GM18861 (cell line): ENCODE measurements around the gene EFCAB5.
A peak's percentile ranks its signal among the peaks of the same experiment; 100 is the strongest.
"Not testable (repeated sequence)": the region's sequence is repeated elsewhere in the genome, so short reads cannot be mapped to it uniquely, and the experiment has no call there.

ENCODE experiments used
- ATAC-seq: cut with Tn5 transposase; IDR thresholded peaks from one replicate; pipeline ENCODE4 v1.9.1; 2021; ENCODE audit not compliant: unreplicated experiment

The EFCAB5 gene

GRCh38 chr17:30093463-30094147 lies 152.2 kb downstream of the EFCAB5 start:
- ATAC-seq, result no peak

DNA sequence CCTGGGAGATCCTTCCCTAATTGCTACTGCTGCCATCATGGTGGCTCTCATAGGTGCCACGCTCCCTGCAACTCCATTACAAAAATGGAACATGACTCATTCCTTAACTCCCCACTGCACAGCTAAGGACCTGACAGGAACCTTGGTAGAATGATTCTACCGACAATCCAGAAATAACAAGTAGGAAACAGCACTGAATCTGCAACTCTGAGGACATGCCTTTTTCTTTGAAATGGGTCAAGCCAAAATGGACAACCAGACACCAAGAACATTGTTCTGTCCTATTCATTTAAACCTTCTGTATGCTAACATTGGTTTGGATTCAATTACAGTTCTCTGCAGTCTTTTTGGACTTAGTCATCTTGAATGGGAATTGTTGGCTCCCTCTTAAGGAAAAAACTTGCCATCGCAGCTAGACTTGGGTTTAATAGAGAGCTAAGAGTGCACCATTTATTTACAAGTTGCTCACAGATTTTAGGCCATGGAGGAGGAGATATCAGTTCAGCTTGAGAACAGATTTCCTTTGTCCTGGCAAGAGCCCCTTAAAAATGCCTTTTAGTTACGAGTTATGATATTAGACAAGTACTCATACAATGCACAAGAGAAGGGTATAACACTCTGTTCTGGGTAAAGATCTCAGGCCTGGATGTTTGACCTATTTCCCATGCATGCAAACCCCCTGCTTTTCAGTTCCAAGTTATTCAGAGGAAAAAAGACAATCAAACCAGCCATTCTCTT lies 154.2 kb downstream of the EFCAB5 start:
- no peak for ATAC-seq

- ATAC-seq, result no peak
Observed at GRCh38 chr17:30101686-30102390, 160.4 kb downstream of the EFCAB5 start.

- no peak for ATAC-seq
Observed at GRCh38 chr17:30103921-30104320, 162.5 kb downstream of the EFCAB5 start.

DNA sequence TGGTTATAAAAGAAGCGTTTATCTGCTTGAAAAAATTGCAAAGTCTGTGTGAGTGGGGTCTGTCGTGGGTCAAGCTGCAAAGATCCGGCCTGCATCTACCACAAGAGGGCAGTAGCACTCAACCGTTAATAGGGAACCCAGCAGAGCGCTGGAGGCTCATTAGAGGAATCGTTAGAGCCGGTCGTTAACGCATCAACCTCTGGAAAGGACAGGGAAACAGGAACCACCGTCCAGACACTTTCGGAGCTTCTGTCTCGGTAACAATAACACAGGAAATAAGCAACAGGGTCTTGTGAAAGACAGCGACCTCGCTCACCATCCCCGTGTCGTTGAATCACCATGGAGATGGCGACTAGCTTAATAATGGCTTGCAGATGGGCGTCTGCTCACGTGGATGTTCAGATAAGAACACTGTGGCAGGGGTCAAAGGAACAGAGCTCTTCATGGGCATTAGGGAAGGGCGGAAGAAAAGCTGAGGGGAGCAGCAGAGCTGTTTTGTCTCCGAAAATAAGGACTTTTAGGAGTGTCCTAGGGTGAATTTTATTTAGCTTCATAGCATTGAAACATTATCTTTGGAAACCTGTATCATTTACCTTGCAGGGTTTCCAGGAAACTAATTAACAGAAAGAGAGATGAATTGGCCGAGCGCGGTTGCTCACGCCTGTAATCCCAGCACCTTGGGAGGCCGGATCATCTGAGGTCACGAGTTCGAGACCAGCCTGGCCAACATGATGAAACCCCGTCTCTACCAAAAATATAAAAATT lies 163.3 kb downstream of the EFCAB5 start:
- no peak for ATAC-seq

- ATAC-seq, result no peak
Observed at GRCh38 chr17:30112794-30113193, 171.4 kb downstream of the EFCAB5 start.

- no peak for ATAC-seq
Observed at GRCh38 chr17:30113213-30113612, 171.8 kb downstream of the EFCAB5 start.

GRCh38 chr17:30116345-30116660 lies 174.9 kb downstream of the EFCAB5 start:
- ATAC-seq, result no peak

- ATAC-seq, result peak; percentile 55
Observed at GRCh38 chr17:30116661-30117551, 175.5 kb downstream of the EFCAB5 start, which contains the start of gene NSRP1. TSS of gene NSRP1 (plus strand) at chr17:30116816. CDS start at chr17:30116844, 28 bp downstream.

DNA sequence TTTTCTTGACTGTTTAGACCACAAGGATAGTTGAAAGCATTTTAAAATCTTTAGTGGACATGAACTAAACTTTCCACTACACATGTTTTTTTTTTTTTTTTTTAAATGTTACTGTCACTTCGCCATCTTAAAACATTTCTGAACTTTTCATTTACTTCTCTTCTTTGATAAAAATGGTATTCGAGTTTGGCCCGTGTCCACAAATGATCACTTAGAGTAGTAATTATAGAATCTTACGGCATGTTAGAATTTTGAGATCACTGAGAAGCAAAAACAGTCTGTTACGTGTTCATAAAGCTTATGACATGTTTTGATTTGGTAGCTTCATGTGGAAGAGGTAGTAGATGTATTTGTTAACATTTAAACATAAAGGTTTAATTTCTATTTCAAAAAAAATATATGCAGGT lies 176.2 kb downstream of the EFCAB5 start:
- no peak for ATAC-seq

DNA sequence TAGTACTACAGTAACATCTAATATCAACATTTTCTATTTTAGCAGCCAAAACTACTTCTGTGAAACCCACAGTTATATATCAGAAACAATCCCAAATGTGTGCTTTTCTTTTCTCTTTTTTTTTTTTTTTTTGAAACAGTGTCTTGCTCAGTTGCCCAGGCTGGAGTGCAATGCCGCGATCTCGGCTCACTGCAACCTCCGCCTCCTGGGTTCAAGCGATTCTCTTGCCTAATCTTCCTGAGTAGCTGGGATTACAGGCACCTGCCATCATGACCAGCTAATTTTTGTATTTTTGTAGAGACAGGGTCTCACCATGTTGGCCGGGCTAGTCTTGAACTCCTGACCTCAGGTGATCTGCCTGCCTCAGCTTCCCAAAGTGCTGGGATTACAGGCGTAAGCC lies 177.2 kb downstream of the EFCAB5 start:
- ATAC-seq, result not testable (repeated sequence)

GRCh38 chr17:30124273-30124796 lies 182.9 kb downstream of the EFCAB5 start:
- ATAC-seq, result no peak

GRCh38 chr17:30130121-30130520 lies 188.7 kb downstream of the EFCAB5 start:
- ATAC-seq, result no peak

DNA sequence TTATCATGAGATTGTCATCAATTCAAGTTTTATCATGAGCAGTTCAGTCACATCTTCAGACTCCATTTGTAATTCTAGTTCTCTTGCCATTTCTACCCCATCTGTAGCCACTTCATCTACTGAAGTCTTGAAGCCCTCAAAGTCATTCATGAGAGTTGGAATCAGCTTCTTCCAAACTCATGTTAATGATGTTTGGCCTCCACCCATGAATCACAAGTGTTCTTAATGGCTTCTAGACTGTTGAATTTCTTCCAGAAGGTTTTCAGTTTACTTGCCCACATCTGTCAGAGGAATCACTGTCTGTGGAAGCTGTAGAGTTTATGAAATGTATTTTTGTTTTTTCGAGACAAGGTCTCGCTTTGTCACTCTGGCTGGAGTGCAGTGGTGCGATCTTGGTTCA lies 191.2 kb downstream of the EFCAB5 start:
- no peak for ATAC-seq

DNA sequence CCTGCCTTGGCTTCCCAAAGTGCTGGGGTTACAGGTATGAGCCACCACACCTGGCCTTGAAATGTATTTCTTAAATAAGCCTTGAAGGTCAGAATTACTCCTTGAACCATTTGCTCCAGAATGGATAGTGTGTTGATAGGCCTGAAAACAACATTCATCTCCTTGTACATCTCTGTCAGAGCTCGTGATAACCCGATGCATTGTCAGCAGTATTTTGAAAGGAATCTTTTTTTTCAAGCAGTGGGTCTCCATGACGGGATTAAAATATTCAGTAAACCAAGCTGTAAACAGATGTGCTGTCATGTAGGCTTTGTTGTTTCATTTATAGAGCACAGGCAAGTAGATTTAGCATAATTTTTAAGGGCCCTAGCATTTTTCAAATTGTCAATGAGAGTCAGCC lies 191.8 kb downstream of the EFCAB5 start:
- ATAC-seq, result no peak

- no peak for ATAC-seq
Observed at GRCh38 chr17:30134551-30134950, 193.1 kb downstream of the EFCAB5 start.

DNA sequence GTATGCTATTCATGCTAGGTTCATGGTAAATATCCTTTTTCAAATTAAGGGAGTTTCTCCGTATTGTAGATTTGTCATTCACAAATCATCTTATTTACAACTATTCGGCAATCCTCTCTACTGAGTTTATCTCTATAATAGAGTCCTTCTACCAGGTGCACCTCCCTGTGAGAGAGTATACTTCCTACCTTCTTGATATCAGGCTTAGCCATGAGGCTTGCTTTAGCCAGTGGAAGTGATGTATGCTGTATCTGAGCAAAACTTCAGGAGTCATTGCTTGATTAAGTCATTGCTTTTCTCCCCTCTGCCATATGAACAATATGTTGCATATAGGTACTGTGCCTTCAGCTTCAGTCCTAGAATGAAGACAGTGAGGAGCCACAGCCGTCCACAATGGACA lies 195.7 kb downstream of the EFCAB5 start:
- no peak for ATAC-seq

GRCh38 chr17:30147860-30148259 lies 206.4 kb downstream of the EFCAB5 start:
- ATAC-seq, result not testable (repeated sequence)

DNA sequence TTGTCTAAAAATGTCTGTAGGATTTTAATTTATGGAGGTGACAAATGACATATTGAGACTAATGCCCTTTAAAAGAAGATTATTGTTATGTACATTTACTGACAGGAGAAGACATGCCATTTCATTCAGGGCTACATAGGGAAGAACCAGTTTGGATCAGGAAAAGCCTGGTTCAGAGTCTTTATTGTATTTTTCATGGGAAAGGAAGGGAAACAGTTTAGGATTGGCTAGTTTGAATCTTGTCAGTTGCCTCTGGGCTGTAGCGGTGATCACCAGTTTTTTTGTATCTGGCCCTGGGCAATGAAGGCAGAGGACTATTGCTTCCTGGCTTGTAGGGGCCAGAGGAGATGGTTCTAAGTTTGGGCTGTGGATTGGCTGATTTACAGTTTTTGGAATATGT lies 206.9 kb downstream of the EFCAB5 start:
- ATAC-seq, result no peak

DNA sequence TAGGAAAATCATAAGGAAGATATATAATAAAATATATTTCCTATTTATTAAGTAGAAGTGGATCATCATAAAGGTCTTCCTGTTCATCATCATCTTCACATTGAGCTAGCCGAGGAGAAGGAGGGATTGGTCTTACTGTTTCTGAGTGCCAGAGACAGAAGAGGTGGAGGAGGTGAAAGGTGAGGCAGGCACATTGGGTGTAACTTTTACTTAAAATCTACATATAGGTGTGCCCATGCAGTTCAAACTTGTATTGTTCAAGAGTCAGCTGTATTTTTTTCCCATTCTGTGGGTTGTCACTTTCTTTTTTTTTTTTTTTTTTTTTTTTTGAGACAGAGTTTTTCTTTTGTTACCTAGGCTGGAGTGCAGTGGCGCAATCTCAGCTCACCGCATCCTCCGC lies 210.0 kb downstream of the EFCAB5 start:
- ATAC-seq, result no peak
